Vagina (tissue), 2 donors: ENCODE measurements around the gene N4BP3. TPM values are rescaled to one million over a fixed set of nuclear protein-coding genes. Genes with fewer than 3 reads are reported as not detected.
A peak's percentile ranks its signal among the peaks of the same experiment; 100 is the strongest.

Experiments used
- DNase-seq, 2 donors: peaks; one replicate each; pipeline ENCODE4 v3.0.0-alpha.2; 2017; ENCODE audit errors: extremely low spot score in 2 of 2
- H3K27ac ChIP-seq: fragments of 200-600 bp; sonication (generic); one replicate; pipeline ENCODE4 v1.5.1; 2019
- H3K27me3 ChIP-seq: fragments of 200-600 bp; sonication (generic); one replicate; pipeline ENCODE4 v1.5.1; 2019
- H3K36me3 ChIP-seq, 2 donors: fragments of 200-600 bp; sonication (generic); one replicate each; pipeline ENCODE4 v1.5.1; 2017 to 2019
- H3K4me1 ChIP-seq: fragments of 200-600 bp; sonication (generic); one replicate; pipeline ENCODE4 v1.5.1; 2019
- H3K4me3 ChIP-seq, 2 donors: fragments of 200-600 bp; sonication (generic); 1 replicate in 1 of 2; 2 replicates in 1 of 2; pipeline ENCODE4 v1.5.1; 2016 to 2019
- H3K9me3 ChIP-seq: fragments of 200-600 bp; sonication (generic); one replicate; pipeline ENCODE4 v1.5.1; 2019
- CTCF ChIP-seq, 3 experiments: fragments of 450-650 bp in 2 of 3; fragments of 200-600 bp in 1 of 3; sonication (generic) in 1 of 3; IDR thresholded peaks; one replicate each; pipeline ENCODE4 v1.5.1; 2017 to 2019; ENCODE audit warnings: antibody characterized with exemption in 3 of 3, mild to moderate bottlenecking in 2 of 3, moderate library complexity in 2 of 3
- POLR2A ChIP-seq, 2 donors: fragments of 450-650 bp; IDR thresholded peaks; one replicate each; pipeline ENCODE4 v1.6.1; 2017; ENCODE audit warnings: antibody characterized with exemption in 2 of 2, mild to moderate bottlenecking in 2 of 2, moderate library complexity in 2 of 2
- POLR2AphosphoS5 ChIP-seq, 2 donors: sonication (generic); formaldehyde crosslinking; IDR thresholded peaks; one replicate each; pipeline ENCODE4 v1.9.0; 2017; ENCODE audit warnings: antibody characterized with exemption in 2 of 2, mild to moderate bottlenecking in 2 of 2, low read depth in 1 of 2; ENCODE audit not compliant: insufficient read depth in 1 of 2
- intact Hi-C: fragments of 100-400 bp; cut with DNase I; formaldehyde crosslinking; loops from one replicate; pipeline ENCODE4 v1.15.1; 2023
- total RNA-seq: library from RNA; depleted of rRNA; stranded (reverse); fragments of >200 nt; gene quantifications from one replicate; pipeline ENCODE4 v1.2.3, GENCODE V29; 2016

The N4BP3 gene
- total RNA-seq, 1 donor from 2014 or later, result 4.9 TPM

- Histone ChIP-seq H3K9me3 (no peaks in the 10 kb centered on the region), H3K27me3 (no peaks in the 10 kb centered on the region), H3K27ac (peak within 1 kb of the TSS; percentile 76), H3K36me3 (peaks cover 0 to 22% of the 10 kb centered on the region in 2 donors), H3K4me3 (peak within 1 kb of the TSS; percentile 70 to 83), H3K4me1 (peaks cover 21% of the 10 kb centered on the region)
- DNase-seq, result peak in 1 of 2 donors; percentile 99
- TF ChIP-seq CTCF (IDR thresholded peaks at IDR 0.05) (no peak), POLR2AphosphoS5 (IDR thresholded peaks at IDR 0.05; ENCODE audit: insufficient read depth in 1 of 2, low read depth in 1 of 2) (peak; percentile 91 to 100)
- intact Hi-C loops, result no loop called here
Observed at GRCh38 chr5:178153530-178154340, 40.4 kb downstream of the N4BP3 start, which contains the start of gene NHP2. Gene NHP2 (minus strand): TSS chr5:178153885. CDS start chr5:178153817, 68 bp downstream.

GRCh38 chr5:178155065-178155464 is 41.7 kb downstream of the N4BP3 start:
- Histone ChIP-seq H3K36me3 (peaks cover 0 to 11% of the 10 kb centered on the region in 2 donors), H3K4me3 (no peak overlapping the region), H3K4me1 (peaks cover 21% of the 10 kb centered on the region), H3K9me3 (no peaks in the 10 kb centered on the region), H3K27me3 (no peaks in the 10 kb centered on the region), H3K27ac (no peak overlapping the region)
- DNase-seq, result no peak
- intact Hi-C loops, result no loop called here
- TF ChIP-seq CTCF (IDR thresholded peaks at IDR 0.05) (no peak), POLR2A (IDR thresholded peaks at IDR 0.05) (no peak), POLR2AphosphoS5 (IDR thresholded peaks at IDR 0.05; ENCODE audit: insufficient read depth in 1 of 2, low read depth in 1 of 2) (no peak)

GRCh38 chr5:178160176-178160575 is 46.8 kb downstream of the N4BP3 start:
- Histone ChIP-seq H3K9me3 (no peaks in the 10 kb centered on the region), H3K4me3 (no peak overlapping the region), H3K27ac (no peak overlapping the region), H3K27me3 (no peaks in the 10 kb centered on the region), H3K36me3 (no peaks in the 10 kb centered on the region), H3K4me1 (peaks cover 8% of the 10 kb centered on the region)
- no peak for TF ChIP-seq POLR2A (IDR thresholded peaks at IDR 0.05)
- TF ChIP-seq POLR2AphosphoS5 (IDR thresholded peaks at IDR 0.05; ENCODE audit: insufficient read depth in 1 of 2, low read depth in 1 of 2), result no peak
- TF ChIP-seq CTCF (IDR thresholded peaks at IDR 0.05), result no peak
- no peak for DNase-seq
- intact Hi-C loops, result loop anchor here (5.0 kb wide), 1 partner anchor 83 kb away; no protein-coding TSS in a partner anchor

- no peak for TF ChIP-seq CTCF (IDR thresholded peaks at IDR 0.05)
- TF ChIP-seq POLR2AphosphoS5 (IDR thresholded peaks at IDR 0.05; ENCODE audit: insufficient read depth in 1 of 2, low read depth in 1 of 2), result no peak
- no peak for TF ChIP-seq POLR2A (IDR thresholded peaks at IDR 0.05)
- Histone ChIP-seq H3K9me3 (no peaks in the 10 kb centered on the region), H3K4me1 (peaks cover 8% of the 10 kb centered on the region), H3K36me3 (no peaks in the 10 kb centered on the region), H3K27me3 (no peaks in the 10 kb centered on the region), H3K27ac (no peak overlapping the region), H3K4me3 (no peak overlapping the region)
- DNase-seq, result no peak
- intact Hi-C loops, result loop anchor here (5.0 kb wide), 1 partner anchor 85 kb away; no protein-coding TSS in a partner anchor
Observed at GRCh38 chr5:178162481-178162880, 49.1 kb downstream of the N4BP3 start.
